ENCODE data around the gene COL4A4. TPM values are rescaled to one million over a fixed set of nuclear protein-coding genes. Genes with fewer than 3 reads are reported as not detected.

Gene COL4A4
- total and polyA plus RNA-seq, 2 of the 13 experiments (the other 11 are each of a cell fraction or from before 2014, with no cell fraction given): not detected

- Histone ChIP-seq H3K36me3 (replicated peaks in 1 of 2; ENCODE audit: control insufficient read depth in 1 of 2, insufficient read depth in 2 of 2, low read length in 2 of 2) (no peaks in the 10 kb centered on the region), H3K4me3 (replicated peaks in 1 of 3; ENCODE audit: insufficient read depth in 1 of 3, low read depth in 2 of 3, low read length in 3 of 3) (no peak overlapping the region), H3K27me3 (ENCODE audit: control insufficient read depth in 1 of 2, insufficient read depth in 2 of 2, low read length in 2 of 2) (peaks cover 0 to 14% of the 10 kb centered on the region in 2 experiments; a peak in 2 of 5 replicates), H3K9ac (ENCODE audit: insufficient read depth, low read depth, low read length) (no peak overlapping the region), H3K9me3 (ENCODE audit: low read length) (no peaks in the 10 kb centered on the region), H3K79me2 (ENCODE audit: insufficient read depth, low read length) (no peaks in the 10 kb centered on the region), H3K4me2 (ENCODE audit: low read depth, low read length) (no peak overlapping the region), H3K4me1 (ENCODE audit: insufficient read depth, low read length) (no peaks in the 10 kb centered on the region), H4K20me1 (ENCODE audit: insufficient read depth, low read length) (no peaks in the 10 kb centered on the region), H2AFZ (ENCODE audit: low read length) (no peak overlapping the region), H3K27ac (ENCODE audit: extremely low read length, insufficient read depth, low read length) (no peak overlapping the region)
- intact Hi-C loops (cut with micrococcal nuclease; ENCODE audit: unreplicated experiment) (no loop called here), in situ Hi-C loops (cut with HindIII; ENCODE audit: extremely low pct_ligation_motif_present, low pct_unique_long_range_greater_than_20kb) (no loop called here)
- ChIA-PET POLR2A (no interaction called here), CTCF (ENCODE audit: low intra/inter-chr PET ratio, low total read pairs) (no interaction called here)
- TF ChIP-seq ZNF224 (CRISPR knock-in tag; IDR thresholded peaks at IDR 0.05) (no peak), BRF2 (CRISPR knock-in tag; IDR thresholded peaks at IDR 0.05) (no peak), ATF4 (CRISPR knock-in tag; IDR thresholded peaks at IDR 0.05) (no peak), KIAA2018 (CRISPR knock-in tag; IDR thresholded peaks at IDR 0.05; ENCODE audit: borderline replicate concordance) (no peak)
- no peak for DNase-seq (ENCODE audit: low spot score)
- no peak for FAIRE-seq
- no peak for ATAC-seq
- 38% methylated on average over 6 of the region's 6 CpGs for WGBS (ENCODE audit: low lambda C conversion rate)
- BruUV-seq (replicated peaks): no TSS peak
These were observed 111.1 kb downstream of the COL4A4 start for GRCh38 chr2:227052879-227053278.

Data from HepG2 (cell line).